Fibroblast of gingiva (primary cell): ENCODE measurements around the gene DNAJC21.

Experiments used
- DNase-seq: peaks from one replicate; pipeline ENCODE4 v3.0.0-alpha.2; 2011; ENCODE audit warnings: low read depth

Gene DNAJC21

GRCh38 chr5:34982823-34983222 lies 53.5 kb downstream of the DNAJC21 start:
- no peak for DNase-seq

DNA sequence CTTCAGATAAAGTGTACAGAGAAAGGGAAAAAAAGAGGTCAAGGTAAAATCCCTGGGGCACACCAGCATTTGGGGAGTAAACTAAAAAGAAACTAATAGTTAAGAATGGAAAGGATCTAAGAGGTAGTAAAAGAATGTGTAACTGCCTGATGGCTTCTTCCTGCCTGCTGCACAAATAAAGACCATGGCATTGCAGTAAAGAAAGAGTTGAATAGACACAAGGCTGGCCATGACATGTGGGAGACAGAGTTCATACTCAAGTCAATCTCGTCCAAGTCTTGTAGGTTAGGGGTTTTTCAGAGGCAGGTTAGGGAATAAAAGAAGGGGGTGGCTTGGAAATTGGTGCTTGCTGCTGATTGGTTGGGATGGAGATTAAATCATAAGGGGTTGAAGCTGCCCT lies 57.6 kb downstream of the DNAJC21 start:
- DNase-seq = no peak

DNA sequence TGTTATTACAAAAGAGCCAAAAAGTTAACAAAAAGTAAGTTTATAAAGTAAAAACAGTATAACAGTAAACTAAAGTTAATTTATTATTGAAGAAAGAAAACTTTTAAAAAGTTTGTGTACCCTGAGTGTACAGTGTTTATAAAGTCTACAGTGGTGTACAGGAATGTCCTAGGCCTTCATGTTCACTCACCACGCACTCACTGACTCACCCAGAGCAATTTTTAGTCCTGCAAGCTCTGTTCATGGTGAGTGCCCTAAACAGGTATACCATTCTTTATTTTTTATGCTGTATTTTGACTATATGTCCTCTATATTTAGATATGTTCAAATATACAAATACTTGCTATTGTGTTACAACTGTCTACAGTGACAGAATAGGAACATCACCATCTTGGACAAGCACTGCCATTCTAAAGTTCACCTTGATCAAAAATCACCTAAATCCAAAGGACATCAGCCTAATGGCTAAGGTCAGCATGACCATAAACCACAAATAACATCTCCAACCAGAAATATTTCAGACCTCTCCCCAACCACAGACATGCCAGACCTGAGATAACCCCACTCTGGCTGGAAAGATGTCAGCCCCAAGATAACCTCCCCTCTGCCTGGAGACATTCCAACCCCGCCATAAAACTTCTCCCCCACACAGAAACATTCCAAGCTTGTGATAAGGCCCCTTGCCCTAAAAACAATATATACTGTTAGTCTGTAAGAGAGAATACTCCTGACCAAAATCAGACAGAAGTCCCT lies 62.3 kb downstream of the DNAJC21 start:
- no peak for DNase-seq

GRCh38 chr5:34993951-34994350 lies 64.6 kb downstream of the DNAJC21 start:
- DNase-seq = no peak

- no peak for DNase-seq
Measured at GRCh38 chr5:34996261-34996660, 66.9 kb downstream of the DNAJC21 start.

DNA sequence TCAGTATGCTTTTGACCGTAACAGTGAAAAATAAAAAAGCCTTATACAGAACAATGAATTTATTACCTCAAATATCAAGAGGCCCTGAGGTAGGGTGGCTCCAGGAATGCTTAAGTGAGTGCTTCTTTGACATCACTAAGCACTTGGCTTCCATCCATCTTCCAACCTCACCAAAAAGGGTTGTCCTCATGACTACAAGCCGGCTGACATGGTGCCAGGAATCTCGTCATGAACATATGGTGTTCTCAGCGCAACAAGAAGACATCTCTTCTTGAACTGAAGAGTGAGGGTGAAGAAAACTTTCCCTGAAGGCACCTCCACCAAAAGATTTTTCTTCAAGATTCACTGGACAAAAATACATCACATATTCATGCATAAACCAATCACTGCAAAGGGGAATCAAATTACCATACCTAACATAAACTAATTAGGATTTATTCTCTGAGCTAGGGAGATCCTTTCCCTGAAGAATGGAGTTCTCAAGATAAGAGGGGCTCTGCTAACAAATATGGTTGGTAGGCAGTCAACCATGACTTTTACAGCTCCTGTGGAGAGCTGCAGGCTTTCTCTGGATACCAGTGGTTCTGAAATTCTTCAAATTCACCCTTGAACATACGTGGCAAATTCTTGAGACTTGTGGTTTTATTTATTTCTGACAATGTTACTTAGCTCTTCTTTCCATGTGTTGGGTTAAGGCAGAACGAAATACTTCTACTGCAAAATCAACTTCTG lies 68.9 kb downstream of the DNAJC21 start:
- DNase-seq = peak; percentile 10

GRCh38 chr5:35001842-35002241 lies 72.5 kb downstream of the DNAJC21 start:
- no peak for DNase-seq

GRCh38 chr5:35002459-35002858 lies 73.1 kb downstream of the DNAJC21 start:
- DNase-seq = no peak

DNA sequence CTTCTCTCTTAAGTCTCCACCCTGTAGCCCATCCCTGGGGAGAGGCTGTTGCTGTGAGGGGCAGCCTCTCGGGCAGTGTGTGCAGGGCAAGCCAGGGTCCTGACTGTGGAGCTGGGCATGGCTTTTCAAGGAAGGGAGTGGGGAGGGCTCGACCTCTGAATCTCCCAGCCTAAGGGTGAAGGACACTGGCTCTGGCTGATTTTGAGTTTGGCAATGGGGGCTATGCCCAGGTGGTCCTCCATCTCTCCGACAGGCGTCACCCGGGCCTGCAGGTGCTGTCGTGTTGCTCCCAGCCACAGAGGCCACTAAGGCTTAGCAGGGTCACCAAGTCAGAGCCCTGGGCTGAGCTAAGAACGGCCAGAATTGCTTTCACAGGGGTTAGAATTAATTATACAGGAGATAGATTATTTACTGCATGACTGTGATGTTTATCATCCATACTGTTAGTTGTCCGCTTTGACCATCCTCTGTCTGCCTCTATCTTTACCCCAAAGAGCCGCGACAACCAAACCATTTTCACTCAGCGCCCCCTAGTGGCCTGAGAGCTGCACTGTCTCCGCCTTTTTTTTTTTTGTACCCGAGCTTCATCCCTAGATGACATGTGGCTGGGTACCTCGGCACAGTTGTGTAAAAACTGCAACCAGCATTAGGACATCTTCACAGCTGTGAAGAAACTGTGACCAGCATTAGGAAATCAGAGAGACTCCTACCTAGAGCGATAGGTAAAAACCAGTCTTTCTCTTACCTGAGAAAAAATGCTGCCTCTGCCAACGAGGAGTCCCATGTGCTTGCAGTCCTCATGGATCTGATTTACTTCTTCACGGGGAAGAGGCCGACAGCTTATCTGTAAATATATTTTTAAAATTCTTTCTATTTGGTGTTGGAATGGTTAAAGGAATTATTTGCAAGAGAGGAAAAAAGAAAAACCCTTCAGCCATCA lies 73.9 kb downstream of the DNAJC21 start:
- peak; percentile 23 for DNase-seq

GRCh38 chr5:35004200-35004599 lies 74.8 kb downstream of the DNAJC21 start:
- DNase-seq = no peak

- no peak for DNase-seq
Measured at GRCh38 chr5:35004771-35005170, 75.4 kb downstream of the DNAJC21 start.
